ENCODE results near the gene EVX2.

DNA sequence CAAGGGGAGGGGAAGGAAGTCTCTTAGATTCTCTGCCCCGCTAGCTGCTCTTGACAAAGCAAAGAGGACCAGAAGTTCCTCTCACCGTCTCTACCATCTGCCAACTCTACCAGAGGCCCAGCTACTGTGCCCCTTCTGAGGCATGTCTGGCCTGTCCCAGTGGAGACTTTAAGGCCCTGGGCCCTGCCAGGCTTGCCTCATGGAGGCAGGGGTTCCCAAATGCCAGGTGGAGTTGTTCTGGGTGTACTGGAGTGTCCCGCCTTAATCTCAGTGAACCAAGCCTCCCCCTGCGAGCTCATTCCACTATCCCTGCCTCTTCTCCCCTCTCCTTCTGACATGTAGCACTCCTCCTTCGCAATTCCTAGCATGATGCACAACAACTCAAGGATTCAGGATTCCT, 18.1 kb upstream of the EVX2 start:
- TF ChIP-seq CTCF (IDR thresholded peaks at IDR 0.05) (no peak), POLR2A (IDR thresholded peaks at IDR 0.05) (no peak)

All from prostate gland (tissue), 2 donors.